GM23248 (cell line): ENCODE data around the gene ZBTB7C. TPM values are rescaled to one million over a fixed set of nuclear protein-coding genes. Genes with fewer than 3 reads are reported as not detected.

Experiments used
- DNase-seq: peaks from one replicate; pipeline ENCODE4 v3.0.0-alpha.2; 2015
- H2AFZ ChIP-seq: fragments of 200-600 bp; sonication (generic); 2 replicates; pipeline ENCODE4 v1.6.1; 2016; ENCODE audit warnings: antibody characterized with exemption
- H3F3A ChIP-seq: fragments of 200-600 bp; sonication (generic); 2 replicates; pipeline ENCODE4 v1.6.1; 2016; ENCODE audit warnings: mild to moderate bottlenecking, antibody characterized with exemption, mixed run types; ENCODE audit not compliant: insufficient read depth
- H3K27ac ChIP-seq: fragments of 200-600 bp; sonication (generic); 2 replicates; pipeline ENCODE4 v1.5.1; 2016; ENCODE audit warnings: mild to moderate bottlenecking
- H3K27me3 ChIP-seq: fragments of 200-600 bp; sonication (generic); replicated peaks from 2 replicates; pipeline ENCODE4 v1.6.1; 2016; ENCODE audit warnings: mild to moderate bottlenecking; ENCODE audit not compliant: insufficient read depth
- H3K36me3 ChIP-seq: fragments of 200-600 bp; sonication (generic); 2 replicates; pipeline ENCODE4 v1.6.1; 2016; ENCODE audit warnings: low read depth, mild to moderate bottlenecking
- H3K4me1 ChIP-seq: fragments of 200-600 bp; sonication (generic); 2 replicates; pipeline ENCODE4 v1.6.1; 2016; ENCODE audit warnings: mild to moderate bottlenecking; ENCODE audit not compliant: insufficient read depth
- H3K4me2 ChIP-seq: fragments of 200-600 bp; sonication (generic); one replicate; pipeline ENCODE4 v1.6.1; 2016; ENCODE audit warnings: mild to moderate bottlenecking; ENCODE audit not compliant: unreplicated experiment
- H3K4me3 ChIP-seq: fragments of 200-600 bp; sonication (generic); 2 replicates; pipeline ENCODE4 v1.5.1; 2016; ENCODE audit warnings: mild to moderate bottlenecking
- H3K79me2 ChIP-seq: fragments of 200-600 bp; sonication (generic); 2 replicates; pipeline ENCODE4 v1.6.1; 2016; ENCODE audit warnings: mild to moderate bottlenecking; ENCODE audit not compliant: insufficient read depth
- H3K9ac ChIP-seq: fragments of 200-600 bp; sonication (generic); 2 replicates; pipeline ENCODE4 v1.6.1; 2016; ENCODE audit warnings: mild to moderate bottlenecking
- H3K9me2 ChIP-seq: fragments of 200-600 bp; sonication (generic); 2 replicates; pipeline ENCODE4 v1.6.1; 2016; ENCODE audit warnings: mixed run types, mild to moderate bottlenecking, moderate library complexity; ENCODE audit not compliant: insufficient read depth
- H3K9me3 ChIP-seq: fragments of 200-600 bp; sonication (generic); one replicate; pipeline ENCODE4 v1.6.1; 2017; ENCODE audit warnings: low read depth
- H4K20me1 ChIP-seq: fragments of 200-600 bp; sonication (generic); 2 replicates; pipeline ENCODE4 v1.6.0; 2016; ENCODE audit not compliant: insufficient read depth
- EZH2 ChIP-seq: fragments of 200-600 bp; sonication (generic); IDR thresholded peaks from 2 replicates; pipeline ENCODE4 v1.6.1; 2018; ENCODE audit warnings: antibody characterized with exemption, mild to moderate bottlenecking; ENCODE audit not compliant: insufficient read depth, poor library complexity, severe bottlenecking
- EZH2phosphoT487 ChIP-seq: fragments of 200-600 bp; sonication (generic); IDR thresholded peaks from 2 replicates; pipeline ENCODE4 v1.6.1; 2018; ENCODE audit warnings: antibody characterized with exemption, moderate library complexity, mild to moderate bottlenecking, low read depth; ENCODE audit not compliant: insufficient read depth
- WGBS, 2 experiments: methylation state at CpG; one replicate each; pipeline ENCODE4 v1.1.6; 2015 to 2017; ENCODE audit warnings: low lambda C conversion rate in 2 of 2, low coverage in 1 of 2; ENCODE audit errors: missing lambda C conversion rate in 2 of 2; 5-methylcytosine and 5-hydroxymethylcytosine counted together
- in situ Hi-C: fragments of 300-500 bp; cut with MboI; formaldehyde crosslinking; loops from 2 replicates; pipeline ENCODE4 v1.15.0; 2020
- polyA plus RNA-seq: library from polyadenylated mRNA; unstranded; fragments of >200 nt; fragmentation: Nextera tagmentation; extraction: Ambion mirVana; gene quantifications from 2 replicates; pipeline ENCODE4 v1.2.1, GENCODE V29; 2016
- total RNA-seq: library from RNA; depleted of rRNA; stranded (reverse); fragments of >200 nt; shearing (Covaris generic); gene quantifications from 2 replicates; pipeline ENCODE4 v1.2.3, GENCODE V29; 2014

Gene ZBTB7C
- total and polyA plus RNA-seq, 2 experiments from 2014 or later: not detected

DNA sequence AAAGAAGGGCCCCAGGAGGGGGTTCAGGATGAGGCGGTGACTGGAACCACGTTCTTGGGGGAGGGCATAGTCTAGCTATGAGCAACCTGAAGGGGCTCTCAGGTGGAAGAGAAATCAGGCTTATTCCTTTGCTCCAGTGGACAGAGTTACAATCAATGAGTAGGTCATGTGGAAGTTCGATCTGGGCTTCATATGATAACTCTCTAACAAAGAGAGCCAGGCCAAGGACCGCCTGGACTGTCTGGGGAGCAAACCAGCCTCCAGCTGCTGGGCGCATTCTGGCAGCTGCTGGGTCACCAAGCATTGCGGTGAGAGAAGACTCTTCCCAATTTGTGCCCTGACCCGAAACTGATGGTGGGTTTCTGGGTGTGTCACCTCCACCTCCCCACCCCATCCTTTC is 298.4 kb downstream of the ZBTB7C start:
- DNase-seq: no peak
- Histone ChIP-seq H4K20me1 (no peaks in the 10 kb centered on the region), H3K4me3 (no peak overlapping the region), H3K4me1 (no peaks in the 10 kb centered on the region), H3F3A (no peaks in the 10 kb centered on the region), H3K27me3 (peaks cover 19% of the 10 kb centered on the region; the same call in 1 of the 2 replicates), H3K79me2 (no peaks in the 10 kb centered on the region), H3K4me2 (no peak overlapping the region), H3K9ac (no peak overlapping the region), H3K27ac (no peak overlapping the region), H2AFZ (no peak overlapping the region), H3K36me3 (no peaks in the 10 kb centered on the region), H3K9me3 (no peaks in the 10 kb centered on the region), H3K9me2 (no peaks in the 10 kb centered on the region)
- TF ChIP-seq EZH2 (no peak), EZH2phosphoT487 (no peak)
- 61 to 75% methylated on average over 7 of the region's 7 CpGs for WGBS, 2 experiments
- in situ Hi-C loops: no loop called here

DNA sequence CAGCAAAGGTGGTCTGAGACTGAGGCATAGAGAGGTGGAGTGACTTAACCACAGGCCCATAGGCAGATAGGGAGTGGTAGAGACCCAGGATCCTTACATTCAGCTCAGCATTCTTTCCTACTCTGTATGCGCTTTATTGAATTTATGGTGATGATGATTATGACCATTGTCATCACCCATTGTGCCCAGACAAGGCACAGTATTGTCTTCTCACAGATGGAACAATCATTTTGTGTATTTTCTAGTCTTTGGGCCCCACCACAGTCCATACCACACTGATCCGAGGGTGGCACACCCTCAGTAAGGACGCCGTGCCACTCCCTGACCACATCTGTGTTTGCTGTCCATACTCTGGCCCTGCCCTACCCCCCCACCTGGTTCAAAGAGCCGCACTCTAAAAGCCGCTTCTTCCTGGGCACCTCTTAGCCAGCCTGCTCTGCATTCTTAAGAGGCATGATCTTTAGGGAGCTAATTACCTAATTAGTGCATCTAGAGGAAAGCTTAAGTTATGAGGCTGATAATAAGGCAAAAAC is 299.2 kb downstream of the ZBTB7C start:
- WGBS, 2 experiments: 67 to 73% methylated on average over 6 of the region's 6 CpGs
- Histone ChIP-seq H3K9me2 (no peaks in the 10 kb centered on the region), H3K79me2 (no peaks in the 10 kb centered on the region), H3K9ac (no peak overlapping the region), H3K4me3 (no peak overlapping the region), H3K27ac (no peak overlapping the region), H2AFZ (no peak overlapping the region), H3K27me3 (peaks cover 19% of the 10 kb centered on the region; the same call in 1 of the 2 replicates), H3F3A (no peaks in the 10 kb centered on the region), H3K36me3 (no peaks in the 10 kb centered on the region), H3K4me2 (no peak overlapping the region), H4K20me1 (no peaks in the 10 kb centered on the region), H3K9me3 (no peaks in the 10 kb centered on the region), H3K4me1 (no peaks in the 10 kb centered on the region)
- TF ChIP-seq EZH2 (no peak), EZH2phosphoT487 (no peak)
- in situ Hi-C loops: no loop called here
- DNase-seq: no peak

DNA sequence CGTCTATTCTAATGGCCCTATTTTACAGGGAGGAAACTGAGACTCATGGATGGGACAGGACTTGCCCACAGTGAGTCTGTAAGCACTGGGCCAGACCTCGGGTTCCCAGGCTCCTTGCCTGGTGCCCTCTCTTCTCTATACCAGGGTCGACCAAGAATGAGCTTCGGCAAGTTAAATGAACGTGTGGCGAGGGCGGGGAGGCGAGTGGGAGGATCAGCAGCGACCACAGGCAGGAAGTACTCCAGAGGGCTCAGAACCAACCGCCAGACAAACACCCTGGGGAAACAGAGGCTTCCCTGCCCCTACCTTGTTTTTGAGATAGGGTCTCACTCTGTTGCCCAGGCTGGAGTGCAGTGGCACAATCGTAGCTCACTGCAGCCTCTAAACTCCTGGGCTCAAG is 301.0 kb downstream of the ZBTB7C start:
- 65 to 67% methylated on average over 11 of the region's 11 CpGs for WGBS, 2 experiments
- in situ Hi-C loops: no loop called here
- TF ChIP-seq EZH2 (no peak), EZH2phosphoT487 (no peak)
- H3K27me3 ChIP-seq: peaks cover 28% of the 10 kb centered on the region
- H3K4me3 ChIP-seq: no peak overlapping the region
- H3K9me3 ChIP-seq: no peaks in the 10 kb centered on the region
- no peak overlapping the region for H3K4me2 ChIP-seq
- no peaks in the 10 kb centered on the region for H4K20me1 ChIP-seq
- H2AFZ ChIP-seq: no peak overlapping the region
- no peak overlapping the region for H3K9ac ChIP-seq
- H3K9me2 ChIP-seq: no peaks in the 10 kb centered on the region
- DNase-seq: no peak
- H3K36me3 ChIP-seq: no peaks in the 10 kb centered on the region
- H3K27ac ChIP-seq: no peak overlapping the region
- no peaks in the 10 kb centered on the region for H3K79me2 ChIP-seq
- no peaks in the 10 kb centered on the region for H3F3A ChIP-seq
- H3K4me1 ChIP-seq: no peaks in the 10 kb centered on the region

DNA sequence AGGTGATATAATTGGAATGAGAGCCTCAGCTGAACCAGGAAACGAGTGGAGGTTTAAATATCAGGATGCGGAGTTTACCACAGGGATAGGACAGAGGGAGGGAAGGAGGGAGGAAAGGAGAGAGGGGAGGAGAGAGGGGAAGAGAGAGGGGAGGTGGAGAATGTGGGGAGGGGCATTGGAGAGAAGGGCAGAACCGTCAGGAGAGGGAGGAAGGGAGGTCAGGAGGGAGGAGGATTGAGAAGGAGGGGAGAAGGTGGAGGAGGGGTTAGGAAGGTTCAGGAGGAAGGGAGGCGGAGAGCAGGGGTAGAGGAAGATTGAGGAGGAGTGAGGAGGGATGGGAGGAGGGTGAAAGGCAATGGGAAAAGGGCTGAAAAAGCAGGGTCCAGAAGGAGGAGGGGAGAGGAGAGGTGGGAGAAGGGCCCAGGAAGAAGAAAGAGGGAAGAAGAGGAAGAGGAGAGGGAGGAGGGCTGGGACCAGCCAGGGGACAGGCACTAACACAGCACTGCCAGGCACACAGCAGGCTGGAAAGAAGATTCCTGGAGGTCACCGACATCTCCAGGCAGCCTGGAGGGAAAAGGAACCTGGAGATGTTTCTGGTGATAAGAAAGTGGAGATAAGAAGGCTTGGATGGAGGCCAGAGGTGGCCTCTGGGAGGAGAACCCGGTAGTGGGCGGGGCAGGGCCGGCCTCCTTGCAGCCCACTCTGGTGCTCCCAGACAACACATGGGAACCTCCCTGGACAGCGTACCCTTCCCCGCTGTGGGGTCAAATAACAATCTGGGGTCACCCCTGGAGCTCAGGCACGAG is 302.0 kb downstream of the ZBTB7C start:
- no peak overlapping the region for H3K4me3 ChIP-seq
- no peaks in the 10 kb centered on the region for H3K9me2 ChIP-seq
- no peaks in the 10 kb centered on the region for H3K9me3 ChIP-seq
- no peaks in the 10 kb centered on the region for H3K4me1 ChIP-seq
- DNase-seq: peak; percentile 6
- H3K36me3 ChIP-seq: no peaks in the 10 kb centered on the region
- no peak overlapping the region for H3K9ac ChIP-seq
- no peaks in the 10 kb centered on the region for H3K79me2 ChIP-seq
- H2AFZ ChIP-seq: no peak overlapping the region
- WGBS, 2 experiments: 65 to 66% methylated on average over 9 to 11 of the region's 11 CpGs
- H3K27ac ChIP-seq: no peak overlapping the region
- no peaks in the 10 kb centered on the region for H4K20me1 ChIP-seq
- H3F3A ChIP-seq: no peaks in the 10 kb centered on the region
- H3K27me3 ChIP-seq: peaks cover 28% of the 10 kb centered on the region
- TF ChIP-seq EZH2: no peak
- no peak for TF ChIP-seq EZH2phosphoT487
- in situ Hi-C loops: no loop called here
- no peak overlapping the region for H3K4me2 ChIP-seq
